ENCODE data around the gene RNF125.

RNF125 gene

GRCh38 chr18:32095192-32095899 is 76.7 kb downstream of the RNF125 start:
- no peak overlapping the region for H3K4me3 ChIP-seq (ENCODE audit: low read depth, low read length)
- in situ Hi-C loops (cut with HindIII; ENCODE audit: low sequenced_read_pairs), result no loop called here
- no peak for TF ChIP-seq CTCF (IDR thresholded peaks at IDR 0.05; ENCODE audit: low read depth, low read length)
- DNase-seq (ENCODE audit: low read depth, low spot score), result no peak

DNA sequence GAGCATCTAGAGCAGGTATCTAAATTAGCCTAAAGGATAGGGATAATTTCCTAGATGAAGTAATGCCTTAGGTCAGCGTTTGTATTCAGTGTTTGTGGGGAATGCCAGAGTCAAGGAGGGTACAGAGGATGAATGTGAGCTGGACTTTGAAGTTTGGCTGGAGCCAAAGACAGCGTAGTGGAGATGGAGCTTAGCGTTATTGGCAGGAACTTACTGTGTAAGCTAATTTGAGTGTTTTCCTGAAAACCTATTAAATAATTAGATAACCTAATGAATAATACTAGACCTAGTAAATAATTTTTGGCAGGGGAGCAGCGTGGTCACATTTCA is 77.2 kb downstream of the RNF125 start:
- in situ Hi-C loops (cut with HindIII; ENCODE audit: low sequenced_read_pairs), result no loop called here
- DNase-seq (ENCODE audit: low read depth, low spot score), result no peak
- no peak for TF ChIP-seq CTCF (IDR thresholded peaks at IDR 0.05; ENCODE audit: low read depth, low read length)
- no peak overlapping the region for H3K4me3 ChIP-seq (ENCODE audit: low read depth, low read length)

- TF ChIP-seq CTCF (IDR thresholded peaks at IDR 0.05; ENCODE audit: low read depth, low read length), result no peak
- DNase-seq (ENCODE audit: low read depth, low spot score), result no peak
- in situ Hi-C loops (cut with HindIII; ENCODE audit: low sequenced_read_pairs), result no loop called here
- H3K4me3 ChIP-seq (ENCODE audit: low read depth, low read length), result no peak overlapping the region
Measured at GRCh38 chr18:32096946-32097345, 78.3 kb downstream of the RNF125 start.

- no peak for TF ChIP-seq CTCF (IDR thresholded peaks at IDR 0.05; ENCODE audit: low read depth, low read length)
- in situ Hi-C loops (cut with HindIII; ENCODE audit: low sequenced_read_pairs), result no loop called here
- DNase-seq (ENCODE audit: low read depth, low spot score), result no peak
- H3K4me3 ChIP-seq (ENCODE audit: low read depth, low read length), result no peak overlapping the region
Measured at GRCh38 chr18:32104516-32104915, 85.9 kb downstream of the RNF125 start.

DNA sequence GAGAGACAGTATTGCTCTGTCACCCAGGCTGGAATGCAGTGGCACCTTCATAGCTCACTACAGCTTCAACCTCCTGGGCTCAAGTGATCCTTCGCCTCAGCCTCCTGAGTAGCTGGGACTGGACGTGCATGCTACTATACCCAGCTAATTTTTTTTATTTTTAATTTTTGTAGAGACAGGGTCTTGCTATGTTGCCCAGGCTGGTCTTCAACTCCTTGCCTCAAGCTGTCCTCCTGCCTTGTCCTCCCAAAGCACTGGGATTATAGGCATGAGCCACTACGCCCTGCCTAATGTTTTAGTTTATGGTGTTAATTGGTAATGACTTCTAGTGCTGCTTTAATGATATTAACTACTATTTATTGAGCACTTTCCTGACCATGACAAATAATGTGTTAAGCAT is 91.4 kb downstream of the RNF125 start:
- TF ChIP-seq CTCF (IDR thresholded peaks at IDR 0.05; ENCODE audit: low read depth, low read length), result no peak
- no peak overlapping the region for H3K4me3 ChIP-seq (ENCODE audit: low read depth, low read length)
- no peak for DNase-seq (ENCODE audit: low read depth, low spot score)
- in situ Hi-C loops (cut with HindIII; ENCODE audit: low sequenced_read_pairs), result no loop called here

- DNase-seq (ENCODE audit: low read depth, low spot score), result no peak
- no peak for TF ChIP-seq CTCF (IDR thresholded peaks at IDR 0.05; ENCODE audit: low read depth, low read length)
- H3K4me3 ChIP-seq (ENCODE audit: low read depth, low read length), result no peak overlapping the region
- in situ Hi-C loops (cut with HindIII; ENCODE audit: low sequenced_read_pairs), result no loop called here
Measured at GRCh38 chr18:32111706-32112105, 93.1 kb downstream of the RNF125 start.

DNA sequence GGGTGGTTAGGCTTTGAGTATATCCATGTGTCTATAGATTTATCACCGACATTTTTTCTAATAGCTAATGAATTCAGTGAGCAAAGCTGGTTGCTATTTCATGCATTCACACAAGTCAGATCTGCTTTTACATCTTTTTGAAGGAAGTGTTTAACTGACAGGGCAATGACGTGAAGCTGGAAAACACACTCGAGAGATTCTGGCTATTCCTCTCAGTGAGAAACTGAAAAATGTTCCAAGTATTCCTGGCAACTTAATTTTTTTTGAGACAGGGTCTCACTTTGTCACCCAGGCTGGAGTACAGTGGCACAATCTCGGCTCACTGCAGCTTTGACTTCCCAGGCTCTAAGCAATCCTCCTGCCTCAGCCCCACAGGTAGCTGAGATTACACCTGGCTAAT is 94.2 kb downstream of the RNF125 start:
- in situ Hi-C loops (cut with HindIII; ENCODE audit: low sequenced_read_pairs), result no loop called here
- H3K4me3 ChIP-seq (ENCODE audit: low read depth, low read length), result no peak overlapping the region
- TF ChIP-seq CTCF (IDR thresholded peaks at IDR 0.05; ENCODE audit: low read depth, low read length), result no peak
- DNase-seq (ENCODE audit: low read depth, low spot score), result no peak

All from astrocyte of the spinal cord (primary cell).